HG02870 (cell line): ENCODE measurements around the gene TCP10L.
"Not testable (repeated sequence)": the region's sequence is repeated elsewhere in the genome, so short reads cannot be mapped to it uniquely, and the experiment has no call there.

Experiments used
- ATAC-seq: cut with Tn5 transposase; IDR thresholded peaks from one replicate; pipeline ENCODE4 v1.9.1; 2021; ENCODE audit warnings: mild to moderate bottlenecking, moderate library complexity; ENCODE audit not compliant: unreplicated experiment

The TCP10L gene

GRCh38 chr21:32585042-32585710, at the start of gene TCP10L:
TCP10L (minus strand) TSS chr21:32585523; CDS start chr21:32584304, 1,219 bp downstream.
- no peak for ATAC-seq

- ATAC-seq = no peak
Observed at GRCh38 chr21:32626621-32627196, 41.4 kb upstream of the TCP10L start.

- ATAC-seq = not testable (repeated sequence)
Observed at GRCh38 chr21:32618218-32618617, 32.9 kb upstream of the TCP10L start.

- ATAC-seq = no peak
Observed at GRCh38 chr21:32613436-32614043, 28.2 kb upstream of the TCP10L start.

- ATAC-seq = no peak
Observed at GRCh38 chr21:32612999-32613337, 27.6 kb upstream of the TCP10L start.

- peak; percentile 93 for ATAC-seq
Observed at GRCh38 chr21:32612075-32612998, 27.0 kb upstream of the TCP10L start, which contains the start of gene CFAP298. CFAP298 (minus strand) TSS chr21:32612377; CDS start chr21:32612243, 134 bp downstream.

GRCh38 chr21:32611471-32611997, 26.2 kb upstream of the TCP10L start:
- peak; percentile 16 for ATAC-seq

- not testable (repeated sequence) for ATAC-seq
Observed at GRCh38 chr21:32610940-32611339, 25.6 kb upstream of the TCP10L start.

- ATAC-seq = no peak
Observed at GRCh38 chr21:32608851-32609250, 23.5 kb upstream of the TCP10L start.

GRCh38 chr21:32605469-32605868, 20.1 kb upstream of the TCP10L start:
- no peak for ATAC-seq

GRCh38 chr21:32604464-32604863, 19.1 kb upstream of the TCP10L start:
- no peak for ATAC-seq

- no peak for ATAC-seq
Observed at GRCh38 chr21:32603131-32603530, 17.8 kb upstream of the TCP10L start.

GRCh38 chr21:32602099-32602498, 16.8 kb upstream of the TCP10L start:
- ATAC-seq = no peak

- no peak for ATAC-seq
Observed at GRCh38 chr21:32599526-32599925, 14.2 kb upstream of the TCP10L start.

- no peak for ATAC-seq
Observed at GRCh38 chr21:32599091-32599490, 13.8 kb upstream of the TCP10L start.

GRCh38 chr21:32597205-32597604, 11.9 kb upstream of the TCP10L start:
- ATAC-seq = no peak

GRCh38 chr21:32595431-32595830, 10.1 kb upstream of the TCP10L start:
- ATAC-seq = no peak

- ATAC-seq = no peak
Observed at GRCh38 chr21:32593690-32594089, 8.4 kb upstream of the TCP10L start.

GRCh38 chr21:32592929-32593502, 7.7 kb upstream of the TCP10L start:
- ATAC-seq = no peak

- no peak for ATAC-seq
Observed at GRCh38 chr21:32590130-32590529, 4.8 kb upstream of the TCP10L start.

- no peak for ATAC-seq
Observed at GRCh38 chr21:32587651-32588050, 2.3 kb upstream of the TCP10L start.
